HFFc6 (cell line): ENCODE data around the gene MOB3A. TPM values are rescaled to one million over a fixed set of nuclear protein-coding genes. Genes with fewer than 3 reads are reported as not detected.
A peak's percentile ranks its signal among the peaks of the same experiment; 100 is the strongest.
"Not testable (repeated sequence)": the region's sequence is repeated elsewhere in the genome, so short reads cannot be mapped to it uniquely, and the experiment has no call there.

ENCODE experiments used
- DNase-seq: peaks from one replicate; pipeline ENCODE4 v3.0.0-alpha.2; 2018
- H3K27ac Mint-ChIP-seq: 2 replicates; pipeline ENCODE4 v1.8.0; 2020; ENCODE audit warnings: mild to moderate bottlenecking, mixed read lengths
- H3K27me3 Mint-ChIP-seq: 2 replicates; pipeline ENCODE4 v1.8.0; 2021; ENCODE audit warnings: mild to moderate bottlenecking, moderate library complexity, mixed read lengths; ENCODE audit not compliant: insufficient read depth
- H3K36me3 Mint-ChIP-seq: 2 replicates; pipeline ENCODE4 v1.8.0; 2021; ENCODE audit warnings: low read depth, mixed read lengths
- H3K4me1 Mint-ChIP-seq: 2 replicates; pipeline ENCODE4 v1.8.0; 2020; ENCODE audit warnings: low read depth, mixed read lengths
- H3K4me3 Mint-ChIP-seq: 2 replicates; pipeline ENCODE4 v1.8.0; 2020; ENCODE audit warnings: mild to moderate bottlenecking, moderate library complexity, mixed read lengths
- H3K9me3 Mint-ChIP-seq: 2 replicates; pipeline ENCODE4 v1.8.0; 2020; ENCODE audit warnings: mild to moderate bottlenecking, mixed read lengths
- CTCF ChIP-seq: fragments of 200-600 bp; sonication (generic); IDR thresholded peaks from 2 replicates; pipeline ENCODE4 v1.5.0; 2021; ENCODE audit warnings: antibody characterized with exemption, mild to moderate bottlenecking
- total RNA-seq, 6 experiments: library from RNA; stranded (reverse); fragmentation: NEBNext Ultra II Directional; extraction: Animal tissue kit (Norgen Biotek cat#: 25700); gene quantifications; 2 replicates in 1 of 6; 3 replicates in 5 of 6; pipeline ENCODE4 v1.2.3, GENCODE V29; 2021

Gene MOB3A
- total RNA-seq, 6 experiments from 2014 or later, result 47.1 to 52.6 (median 51.2) TPM

- peaks cover 14% of the 10 kb centered on the region for H3K4me1 Mint-ChIP-seq
- H3K9me3 Mint-ChIP-seq, result no peaks in the 10 kb centered on the region
- H3K27ac Mint-ChIP-seq, result peak within 1 kb of the TSS; percentile 88
- peaks cover 8% of the 10 kb centered on the region; the same call in 1 of the 2 replicates for H3K27me3 Mint-ChIP-seq
- peak; percentile 94 for DNase-seq
- H3K36me3 Mint-ChIP-seq, result peaks cover 15% of the 10 kb centered on the region
- peak within 1 kb of the TSS; percentile 97 for H3K4me3 Mint-ChIP-seq
- peak; percentile 63 for TF ChIP-seq CTCF
Measured at GRCh38 chr19:2096480-2097202, 515 bp upstream of the MOB3A start, which contains the start of gene IZUMO4. TSS of gene IZUMO4 (plus strand) at chr19:2096915. CDS start at chr19:2096946, 31 bp downstream.

GRCh38 chr19:2091926-2092525 is 4.1 kb downstream of the MOB3A start:
- H3K36me3 Mint-ChIP-seq, result peaks cover 11% of the 10 kb centered on the region
- not testable (repeated sequence) for DNase-seq, H3K9me3 Mint-ChIP-seq, H3K4me3 Mint-ChIP-seq
- peaks cover 42% of the 10 kb centered on the region for H3K4me1 Mint-ChIP-seq
- peaks cover 13% of the 10 kb centered on the region; the same call in 1 of the 2 replicates for H3K27me3 Mint-ChIP-seq
- peak overlapping the region; percentile 36; the same call in 1 of the 2 replicates for H3K27ac Mint-ChIP-seq

- Mint-ChIP-seq H3K27ac (peak overlapping the region; percentile 46), H3K36me3 (peaks cover 11% of the 10 kb centered on the region), H3K4me1 (peaks cover 39% of the 10 kb centered on the region), H3K27me3 (peaks cover 8% of the 10 kb centered on the region; the same call in 1 of the 2 replicates), H3K4me3 (no peak overlapping the region), H3K9me3 (no peaks in the 10 kb centered on the region)
- TF ChIP-seq CTCF, result no peak
- DNase-seq, result no peak
Measured at GRCh38 chr19:2089727-2090053, 6.4 kb downstream of the MOB3A start.

GRCh38 chr19:2089001-2089711 is 7.0 kb downstream of the MOB3A start:
- peak overlapping the region; percentile 46 for H3K27ac Mint-ChIP-seq
- H3K4me1 Mint-ChIP-seq, result peaks cover 34% of the 10 kb centered on the region
- no peak for TF ChIP-seq CTCF
- H3K27me3 Mint-ChIP-seq, result peaks cover 8% of the 10 kb centered on the region
- peaks cover 5% of the 10 kb centered on the region for H3K36me3 Mint-ChIP-seq
- no peaks in the 10 kb centered on the region for H3K9me3 Mint-ChIP-seq
- DNase-seq, result no peak
- H3K4me3 Mint-ChIP-seq, result no peak overlapping the region

GRCh38 chr19:2087621-2088100 is 8.5 kb downstream of the MOB3A start:
- peaks cover 4% of the 10 kb centered on the region for H3K36me3 Mint-ChIP-seq
- no peak overlapping the region for H3K4me3 Mint-ChIP-seq
- H3K9me3 Mint-ChIP-seq, result no peaks in the 10 kb centered on the region
- TF ChIP-seq CTCF, result no peak
- H3K27me3 Mint-ChIP-seq, result peaks cover 8% of the 10 kb centered on the region
- no peak for DNase-seq
- H3K27ac Mint-ChIP-seq, result no peak overlapping the region
- peaks cover 31% of the 10 kb centered on the region for H3K4me1 Mint-ChIP-seq

- Mint-ChIP-seq H3K4me1 (peaks cover 31% of the 10 kb centered on the region), H3K27ac (peak overlapping the region; percentile 20)
- not testable (repeated sequence) for H3K9me3 Mint-ChIP-seq, H3K36me3 Mint-ChIP-seq, DNase-seq, H3K27me3 Mint-ChIP-seq, H3K4me3 Mint-ChIP-seq
Measured at GRCh38 chr19:2086695-2087620, 9.2 kb downstream of the MOB3A start.
